Endothelial cell of umbilical vein (primary cell): ENCODE measurements around the gene DNAL1.

Source experiments
- EZH2 ChIP-seq: IDR thresholded peaks from 2 replicates; pipeline ENCODE4 v1.6.1; 2012; ENCODE audit warnings: borderline replicate concordance, low read depth, mild to moderate bottlenecking, moderate library complexity, low read length, inconsistent platforms; ENCODE audit not compliant: severe bottlenecking
- FOS ChIP-seq: IDR thresholded peaks from 2 replicates; pipeline ENCODE4 v1.6.1; 2011; ENCODE audit warnings: mild to moderate bottlenecking, low read length, moderate library complexity, borderline replicate concordance; ENCODE audit not compliant: insufficient read depth
- GATA2 ChIP-seq: IDR thresholded peaks from 2 replicates; pipeline ENCODE4 v1.7.0; 2011; ENCODE audit warnings: low read depth, mild to moderate bottlenecking, moderate library complexity, mixed read lengths, low read length; ENCODE audit not compliant: insufficient read length, insufficient read depth
- JUN ChIP-seq: IDR thresholded peaks from 2 replicates; pipeline ENCODE4 v1.6.1; 2011; ENCODE audit warnings: borderline replicate concordance, low read depth; ENCODE audit not compliant: insufficient read length, insufficient read depth
- POLR2A ChIP-seq: IDR thresholded peaks from 2 replicates; pipeline ENCODE4 v1.6.1; 2012; ENCODE audit warnings: low read depth, mild to moderate bottlenecking, control low read depth, low read length
- POLR2AphosphoS5 ChIP-seq: IDR thresholded peaks from 2 replicates; pipeline ENCODE4 v1.6.1; 2012; ENCODE audit warnings: low read depth, mild to moderate bottlenecking, control low read depth, low read length, moderate library complexity; ENCODE audit not compliant: insufficient read depth
- TF ChIP-seq, protein P1 (sequence below), 2 donors: IDR thresholded peaks; 1 replicate in 1 of 2; 2 replicates in 1 of 2; pipeline ENCODE4 v1.5.1; 2011; ENCODE audit warnings: low read length in 2 of 2, mild to moderate bottlenecking in 2 of 2, moderate library complexity in 2 of 2, control low read depth in 1 of 2, inconsistent platforms in 1 of 2, low read depth in 1 of 2; ENCODE audit not compliant: insufficient read depth in 1 of 2; ENCODE audit errors: extremely low read depth in 1 of 2
- TF ChIP-seq, protein P2 (sequence below): IDR thresholded peaks from 2 replicates; pipeline ENCODE4 v1.6.1; 2011; ENCODE audit not compliant: insufficient read depth, insufficient read length

GRCh38 chr14:73613046-73613383 lies 31.8 kb upstream of the DNAL1 start:
- TF ChIP-seq, protein P1, sequence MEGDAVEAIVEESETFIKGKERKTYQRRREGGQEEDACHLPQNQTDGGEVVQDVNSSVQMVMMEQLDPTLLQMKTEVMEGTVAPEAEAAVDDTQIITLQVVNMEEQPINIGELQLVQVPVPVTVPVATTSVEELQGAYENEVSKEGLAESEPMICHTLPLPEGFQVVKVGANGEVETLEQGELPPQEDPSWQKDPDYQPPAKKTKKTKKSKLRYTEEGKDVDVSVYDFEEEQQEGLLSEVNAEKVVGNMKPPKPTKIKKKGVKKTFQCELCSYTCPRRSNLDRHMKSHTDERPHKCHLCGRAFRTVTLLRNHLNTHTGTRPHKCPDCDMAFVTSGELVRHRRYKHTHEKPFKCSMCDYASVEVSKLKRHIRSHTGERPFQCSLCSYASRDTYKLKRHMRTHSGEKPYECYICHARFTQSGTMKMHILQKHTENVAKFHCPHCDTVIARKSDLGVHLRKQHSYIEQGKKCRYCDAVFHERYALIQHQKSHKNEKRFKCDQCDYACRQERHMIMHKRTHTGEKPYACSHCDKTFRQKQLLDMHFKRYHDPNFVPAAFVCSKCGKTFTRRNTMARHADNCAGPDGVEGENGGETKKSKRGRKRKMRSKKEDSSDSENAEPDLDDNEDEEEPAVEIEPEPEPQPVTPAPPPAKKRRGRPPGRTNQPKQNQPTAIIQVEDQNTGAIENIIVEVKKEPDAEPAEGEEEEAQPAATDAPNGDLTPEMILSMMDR (IDR thresholded peaks at IDR 0.05; ENCODE audit: extremely low read depth in 1 of 2, insufficient read depth in 1 of 2, low read depth in 1 of 2, low read length in 2 of 2), result no peak
- TF ChIP-seq POLR2AphosphoS5, result no peak
- no peak for TF ChIP-seq EZH2
- TF ChIP-seq POLR2A, result no peak
- TF ChIP-seq, protein P2, sequence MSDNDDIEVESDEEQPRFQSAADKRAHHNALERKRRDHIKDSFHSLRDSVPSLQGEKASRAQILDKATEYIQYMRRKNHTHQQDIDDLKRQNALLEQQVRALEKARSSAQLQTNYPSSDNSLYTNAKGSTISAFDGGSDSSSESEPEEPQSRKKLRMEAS, result no peak
- TF ChIP-seq FOS, result no peak
- no peak for TF ChIP-seq JUN
- no peak for TF ChIP-seq GATA2
